KOPT-K1 (cell line): Measurements from ENCODE around the gene IFI35.
A peak's percentile ranks its signal among the peaks of the same experiment; 100 is the strongest.
"Not testable (repeated sequence)": the region's sequence is repeated elsewhere in the genome, so short reads cannot be mapped to it uniquely, and the experiment has no call there.

Experiments used
- H3K27ac ChIP-seq: fragments of 200-600 bp; sonication (generic); 2 replicates; pipeline ENCODE4 v1.5.1; 2016; ENCODE audit warnings: antibody characterized with exemption, mild to moderate bottlenecking, low read depth, low read length; ENCODE audit not compliant: poor library complexity, severe bottlenecking
- H3K36me3 ChIP-seq: fragments of 200-600 bp; sonication (generic); 2 replicates; pipeline ENCODE4 v1.5.1; 2017; ENCODE audit warnings: antibody characterized with exemption, mild to moderate bottlenecking, low read length, moderate library complexity; ENCODE audit not compliant: insufficient read depth
- H3K9me3 ChIP-seq: fragments of 200-600 bp; sonication (generic); 2 replicates; pipeline ENCODE4 v1.5.1; 2017; ENCODE audit warnings: antibody characterized with exemption, low read length, mild to moderate bottlenecking; ENCODE audit not compliant: insufficient read depth, poor library complexity, severe bottlenecking

Gene IFI35

GRCh38 chr17:43006639-43007551, at the start of gene IFI35:
TSS of gene IFI35 (plus strand) at chr17:43006784. CDS start at chr17:43006948, 164 bp downstream.
- H3K27ac ChIP-seq: peak within 1 kb of the TSS; percentile 79
- peaks cover 40% of the 10 kb centered on the region for H3K36me3 ChIP-seq
- no peaks in the 10 kb centered on the region for H3K9me3 ChIP-seq

GRCh38 chr17:42964161-42964932, 42.2 kb upstream of the IFI35 start, which contains the start of gene AARSD1:
TSS of gene AARSD1 (minus strand) at chr17:42964454. CDS start at chr17:42964440, 14 bp downstream.
- H3K9me3 ChIP-seq: no peaks in the 10 kb centered on the region
- H3K36me3 ChIP-seq: peaks cover 34% of the 10 kb centered on the region
- peak within 1 kb of the TSS; percentile 72 for H3K27ac ChIP-seq

DNA sequence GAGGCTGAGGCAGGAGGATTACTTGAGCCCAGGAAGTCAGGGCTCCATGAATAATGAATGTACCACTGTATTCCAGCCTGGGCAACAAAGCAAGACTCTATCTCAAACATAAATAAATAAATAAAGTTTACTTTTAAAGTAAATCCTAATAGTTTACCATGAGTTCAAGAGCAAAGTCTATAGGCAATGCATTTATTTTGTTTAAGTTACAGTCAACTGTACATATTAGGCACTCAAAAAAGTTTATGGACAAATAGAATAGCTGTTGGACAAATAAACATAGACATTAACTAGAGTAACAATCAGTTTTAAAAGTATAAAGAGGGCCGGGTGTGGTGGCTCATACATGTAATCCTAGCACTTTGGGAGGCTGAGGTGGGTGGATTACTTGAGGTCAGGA, 38.7 kb upstream of the IFI35 start:
- H3K9me3 ChIP-seq: no peaks in the 10 kb centered on the region
- no peak overlapping the region for H3K27ac ChIP-seq
- no peaks in the 10 kb centered on the region for H3K36me3 ChIP-seq

GRCh38 chr17:42969001-42969581, 37.5 kb upstream of the IFI35 start:
- no peaks in the 10 kb centered on the region for H3K9me3 ChIP-seq
- H3K27ac ChIP-seq: no peak overlapping the region
- no peaks in the 10 kb centered on the region for H3K36me3 ChIP-seq

GRCh38 chr17:42971589-42971988, 35.0 kb upstream of the IFI35 start:
- no peaks in the 10 kb centered on the region for H3K36me3 ChIP-seq
- H3K27ac ChIP-seq: no peak overlapping the region
- no peaks in the 10 kb centered on the region for H3K9me3 ChIP-seq

DNA sequence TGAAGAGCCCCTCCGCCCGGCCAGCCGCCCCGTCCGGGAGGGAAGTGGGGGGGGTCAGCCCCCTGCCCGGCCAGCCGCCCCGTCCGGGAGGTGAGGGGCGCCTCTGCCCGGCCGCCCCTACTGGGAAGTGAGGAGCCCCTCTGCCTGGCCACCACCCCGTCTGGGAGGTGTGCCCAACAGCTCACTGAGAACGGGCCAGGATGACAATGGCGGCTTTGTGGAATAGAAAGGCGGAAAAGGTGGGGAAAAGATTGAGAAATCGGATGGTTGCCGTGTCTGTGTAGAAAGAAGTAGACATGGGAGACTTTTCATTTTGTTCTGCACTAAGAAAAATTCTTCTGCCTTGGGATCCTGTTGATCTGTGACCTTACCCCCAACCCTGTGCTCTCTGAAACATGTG, 33.3 kb upstream of the IFI35 start:
- not testable (repeated sequence) for H3K9me3 ChIP-seq, H3K36me3 ChIP-seq, H3K27ac ChIP-seq

DNA sequence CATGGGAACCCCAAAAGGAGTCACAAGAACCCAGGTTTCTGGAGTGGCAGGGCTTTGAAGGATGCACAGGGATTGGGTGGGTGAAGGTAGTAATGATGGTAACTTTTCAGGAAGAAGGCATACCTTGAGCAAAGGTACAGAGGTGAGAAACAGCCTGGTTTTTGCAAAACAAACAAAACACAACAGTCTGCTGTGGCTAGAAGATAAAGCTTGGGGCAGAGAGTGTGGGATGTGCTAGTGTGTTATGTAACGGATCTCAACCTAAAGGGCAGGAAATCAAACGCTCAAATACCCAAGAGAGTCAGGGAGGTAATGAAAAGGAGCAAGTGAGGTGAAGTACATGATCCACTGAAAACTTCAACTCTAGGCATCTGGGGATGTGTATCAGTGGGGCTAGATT, 31.3 kb upstream of the IFI35 start:
- no peaks in the 10 kb centered on the region for H3K36me3 ChIP-seq
- no peak overlapping the region for H3K27ac ChIP-seq
- H3K9me3 ChIP-seq: no peaks in the 10 kb centered on the region

GRCh38 chr17:42975701-42976100, 30.9 kb upstream of the IFI35 start:
- H3K9me3 ChIP-seq, H3K36me3 ChIP-seq, H3K27ac ChIP-seq: not testable (repeated sequence)

DNA sequence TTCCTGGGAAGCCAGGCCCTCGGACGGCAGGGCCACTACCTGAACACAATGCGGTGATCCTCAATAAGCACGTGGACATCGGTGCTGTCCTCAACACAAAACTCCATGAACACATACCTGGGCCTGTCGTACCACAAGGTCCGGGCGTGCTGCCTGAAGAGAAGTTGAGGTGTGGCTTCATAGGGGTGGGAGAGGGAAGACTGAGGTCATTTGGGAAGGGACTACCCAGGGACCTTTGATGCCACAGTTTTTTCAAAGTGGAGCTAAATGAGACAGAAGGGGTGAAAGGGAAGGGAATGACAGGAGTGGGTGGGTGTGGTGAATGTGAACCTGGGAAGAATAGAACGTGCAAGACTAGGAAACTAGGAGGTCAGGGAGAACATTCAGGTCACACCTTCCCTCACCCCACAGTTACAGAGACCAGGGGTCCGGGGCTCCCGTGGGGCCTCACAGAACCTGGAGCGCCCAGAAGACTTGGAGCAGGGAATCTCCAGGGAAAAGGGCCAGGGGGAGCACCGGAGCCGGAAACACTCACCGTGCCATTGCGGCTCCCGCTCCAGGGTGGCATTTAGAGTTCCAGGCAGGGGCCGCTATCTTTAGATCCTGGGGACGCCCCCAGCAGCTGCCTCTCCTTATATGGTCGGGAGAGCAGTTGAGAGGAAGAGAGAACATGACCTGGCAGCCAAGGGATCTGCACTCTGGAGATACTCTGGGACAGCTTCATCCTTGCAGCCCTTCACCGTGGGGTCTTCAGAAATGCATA, 26.9 kb upstream of the IFI35 start, which contains the start of gene PTGES3L:
PTGES3L (minus strand) TSS at position 570 of the 763 bp plus-strand sequence; CDS start at position 543, 27 bp downstream.
- H3K27ac ChIP-seq: peak within 1 kb of the TSS; percentile 78
- H3K9me3 ChIP-seq: no peaks in the 10 kb centered on the region
- H3K36me3 ChIP-seq: peaks cover 26% of the 10 kb centered on the region

- Histone ChIP-seq H3K9me3 (no peaks in the 10 kb centered on the region), H3K36me3 (peaks cover 33% of the 10 kb centered on the region), H3K27ac (peak within 1 kb of the TSS; percentile 78)
Measured at GRCh38 chr17:42980274-42980765, 26.3 kb upstream of the IFI35 start, which contains the start of gene RUNDC1. TSS of gene RUNDC1 (plus strand) at chr17:42980565. CDS start at chr17:42980577, 12 bp downstream.

GRCh38 chr17:42980766-42981397, 25.7 kb upstream of the IFI35 start:
- no peaks in the 10 kb centered on the region for H3K9me3 ChIP-seq
- peak overlapping the region; percentile 78 for H3K27ac ChIP-seq
- peaks cover 38% of the 10 kb centered on the region for H3K36me3 ChIP-seq

- no peak overlapping the region for H3K27ac ChIP-seq
- H3K9me3 ChIP-seq: no peaks in the 10 kb centered on the region
- H3K36me3 ChIP-seq: peaks cover 52% of the 10 kb centered on the region
Measured at GRCh38 chr17:42982266-42982665, 24.3 kb upstream of the IFI35 start.

DNA sequence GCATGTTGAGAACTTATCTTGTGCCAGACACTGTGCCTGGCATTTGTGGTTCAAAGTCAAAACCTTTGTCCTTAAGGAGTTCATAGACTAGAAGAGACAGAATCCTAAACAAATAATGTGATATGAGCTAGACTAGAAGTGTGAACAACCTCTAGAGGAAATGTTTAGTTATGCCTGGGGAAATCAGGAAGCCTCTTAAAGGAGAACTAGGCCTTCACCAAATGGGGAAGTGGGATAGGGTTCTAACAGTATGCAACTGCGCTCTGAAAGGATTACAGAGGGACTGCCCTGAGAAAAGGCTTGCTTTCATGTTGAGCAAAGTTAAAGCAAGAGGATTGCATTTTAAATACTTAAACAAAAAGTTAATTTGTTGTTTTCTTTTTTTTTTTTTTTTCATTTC, 21.4 kb upstream of the IFI35 start:
- peaks cover 82% of the 10 kb centered on the region for H3K36me3 ChIP-seq
- no peak overlapping the region for H3K27ac ChIP-seq
- no peaks in the 10 kb centered on the region for H3K9me3 ChIP-seq

- Histone ChIP-seq H3K27ac (no peak overlapping the region), H3K36me3 (peaks cover 100% of the 10 kb centered on the region), H3K9me3 (no peaks in the 10 kb centered on the region)
Measured at GRCh38 chr17:42989141-42989540, 17.4 kb upstream of the IFI35 start.
